Fibroblast of lung (primary cell): ENCODE data around the gene EFNA5. TPM values are rescaled to one million over a fixed set of nuclear protein-coding genes. Genes with fewer than 3 reads are reported as not detected.

Source experiments
- DNase-seq, 2 donors: peaks; one replicate each; pipeline versions ENCODE4 v3.0.0 to v3.0.0-alpha.2; 2010; ENCODE audit warnings: low read depth in 2 of 2
- H2AFZ ChIP-seq: 2 replicates; pipeline ENCODE4 v1.5.1; 2012; ENCODE audit warnings: low read length, control low read depth, inconsistent platforms
- H3K27ac ChIP-seq: 2 replicates; pipeline ENCODE4 v1.5.1; 2011; ENCODE audit warnings: low read length, control low read depth; ENCODE audit not compliant: insufficient read depth
- H3K27me3 ChIP-seq: 2 replicates; pipeline ENCODE4 v1.5.1; 2011; ENCODE audit warnings: mild to moderate bottlenecking, low read length; ENCODE audit not compliant: control insufficient read depth, insufficient read depth
- H3K36me3 ChIP-seq: 2 replicates; pipeline ENCODE4 v1.5.1; 2011; ENCODE audit warnings: low read length; ENCODE audit not compliant: control insufficient read depth, insufficient read depth
- H3K4me1 ChIP-seq: 2 replicates; pipeline ENCODE4 v1.5.1; 2011; ENCODE audit warnings: low read length; ENCODE audit not compliant: control insufficient read depth, insufficient read depth; ENCODE audit errors: extremely low read depth
- H3K4me2 ChIP-seq: 2 replicates; pipeline ENCODE4 v1.5.1; 2011; ENCODE audit warnings: low read length, control low read depth; ENCODE audit not compliant: insufficient read depth; ENCODE audit errors: extremely low read depth
- H3K4me3 ChIP-seq, 4 experiments: fragments of 200-600 bp in 1 of 4; sonication (generic) in 1 of 4; replicated peaks in 1 of 4; 2 replicates each; pipeline ENCODE4 v1.5.1; 2011 to 2016; ENCODE audit warnings: low read length in 4 of 4, low read depth in 3 of 4, mild to moderate bottlenecking in 3 of 4, control low read depth in 2 of 4, inconsistent platforms in 1 of 4, mixed read lengths in 1 of 4; ENCODE audit not compliant: insufficient read depth in 1 of 4; ENCODE audit errors: control extremely low read depth in 1 of 4
- H3K79me2 ChIP-seq: 2 replicates; pipeline ENCODE4 v1.5.1; 2012; ENCODE audit warnings: mild to moderate bottlenecking, low read length, inconsistent platforms; ENCODE audit not compliant: control insufficient read depth, insufficient read depth
- H3K9ac ChIP-seq: 2 replicates; pipeline ENCODE4 v1.5.1; 2011; ENCODE audit warnings: mild to moderate bottlenecking, low read length, control low read depth; ENCODE audit not compliant: insufficient read depth
- H3K9me3 ChIP-seq: 2 replicates; pipeline ENCODE4 v1.5.1; 2012; ENCODE audit warnings: low read depth, low read length; ENCODE audit not compliant: control insufficient read depth, insufficient read depth
- H4K20me1 ChIP-seq: 2 replicates; pipeline ENCODE4 v1.5.1; 2011; ENCODE audit warnings: low read length; ENCODE audit not compliant: control insufficient read depth, insufficient read depth; ENCODE audit errors: extremely low read depth
- CTCF ChIP-seq, 2 donors: IDR thresholded peaks in 1 of 2; conservative IDR thresholded peaks in 1 of 2; 1 replicate in 1 of 2; 2 replicates in 1 of 2; pipeline ENCODE4 v1.5.1; 2011 to 2012; ENCODE audit warnings: low read length in 2 of 2, control low read depth in 1 of 2, inconsistent platforms in 1 of 2, low read depth in 1 of 2, mild to moderate bottlenecking in 1 of 2
- EZH2 ChIP-seq: IDR thresholded peaks from 2 replicates; pipeline ENCODE4 v1.5.1; 2012; ENCODE audit warnings: low read length, control low read depth, mild to moderate bottlenecking; ENCODE audit errors: missing control alignments
- polyA plus RNA-seq, 2 donors: library from polyadenylated mRNA; depleted of rRNA in 1 of 2; stranded (reverse) in 1 of 2; unstranded in 1 of 2; fragments of >200 nt; gene quantifications; 2 replicates each; pipeline ENCODE4 v1.2.1, GENCODE V29; 2011 to 2012; ENCODE audit warnings: missing spikeins in 1 of 2
- total RNA-seq: library from RNA; depleted of rRNA; stranded (reverse); fragments of >200 nt; gene quantifications from 2 replicates; pipeline ENCODE4 v1.2.1, GENCODE V29; 2014

Gene EFNA5
- total and polyA plus RNA-seq, 2 donors (not counting 1 experiment from before 2014, with no cell fraction given): 3.5 to 3.7 TPM

DNA sequence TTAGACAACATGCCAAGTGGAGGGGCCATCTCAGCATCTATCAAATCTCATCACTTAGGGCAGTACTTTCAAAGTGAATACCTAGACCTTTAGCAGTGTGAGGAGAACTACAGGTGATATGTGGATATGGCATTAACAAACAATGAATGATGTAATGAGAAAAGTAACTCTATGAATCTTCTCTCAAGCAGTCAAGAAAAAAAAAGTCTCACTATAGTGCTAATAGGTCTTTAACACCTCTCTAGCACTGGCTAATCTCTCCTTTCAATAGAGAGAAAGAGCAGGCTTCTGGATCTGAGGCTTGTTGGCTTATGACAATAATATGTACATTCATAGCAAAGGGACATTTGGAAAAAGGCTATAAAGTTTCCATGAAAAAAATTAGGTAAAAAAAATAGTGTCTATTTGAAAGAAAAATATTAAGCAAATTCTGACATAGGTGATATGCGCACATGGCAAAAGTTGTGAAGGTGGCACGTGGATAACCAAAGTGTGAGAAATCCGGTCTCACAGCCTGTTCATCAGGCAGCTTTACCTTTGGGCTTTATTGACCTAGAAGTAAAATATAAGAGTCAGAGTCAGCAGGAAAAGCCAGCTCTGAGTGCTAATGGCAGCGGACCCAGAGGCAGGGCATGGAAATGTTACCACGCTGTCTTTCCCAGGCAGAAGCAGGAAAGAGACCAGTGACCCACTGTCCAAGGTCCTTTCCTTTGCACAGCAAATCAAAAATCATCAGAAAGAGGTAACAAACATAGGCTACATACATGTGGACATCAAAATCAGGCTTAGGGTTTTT is 203.4 kb downstream of the EFNA5 start:
- Histone ChIP-seq H3K4me3 (no peak overlapping the region), H2AFZ (no peak overlapping the region), H3K4me1 (peaks cover 4% of the 10 kb centered on the region), H3K9ac (no peak overlapping the region), H3K27me3 (no peaks in the 10 kb centered on the region), H3K36me3 (no peaks in the 10 kb centered on the region), H3K79me2 (no peaks in the 10 kb centered on the region), H4K20me1 (no peaks in the 10 kb centered on the region), H3K4me2 (no peak overlapping the region), H3K27ac (no peak overlapping the region), H3K9me3 (no peaks in the 10 kb centered on the region)
- no peak for DNase-seq
- TF ChIP-seq CTCF (conservative IDR thresholded peaks at IDR 0.05 in 1 of 2, IDR thresholded peaks at IDR 0.05 in 1 of 2; ENCODE audit: low read depth in 1 of 2, low read length in 2 of 2) (no peak), EZH2 (no peak)

DNA sequence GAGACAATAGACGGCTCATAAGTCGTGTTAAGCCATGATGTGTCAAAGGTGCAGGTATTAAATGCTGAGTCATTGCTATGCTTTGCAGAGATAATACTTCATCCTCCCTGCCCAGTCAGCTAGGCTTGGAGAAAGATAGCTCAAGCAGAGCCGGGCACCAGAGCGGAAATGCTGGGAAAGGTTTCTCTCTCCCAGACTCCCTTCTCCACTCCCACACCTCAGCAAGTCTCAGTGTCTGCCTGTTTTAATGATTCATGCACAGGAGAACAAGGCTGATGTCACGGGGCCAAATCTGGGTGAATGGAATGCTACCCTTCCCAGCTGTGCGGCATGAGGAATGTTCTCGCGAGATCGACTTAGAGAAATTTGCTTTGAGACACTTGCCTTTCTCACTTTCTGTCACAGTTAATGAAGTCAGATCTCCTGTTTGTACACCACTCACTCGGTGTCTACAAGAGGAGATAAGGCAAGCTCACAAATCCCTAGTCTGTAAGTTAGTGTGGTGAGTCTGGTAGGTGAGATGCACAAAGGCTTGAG is 204.4 kb downstream of the EFNA5 start:
- Histone ChIP-seq H3K79me2 (no peaks in the 10 kb centered on the region), H3K9ac (no peak overlapping the region), H4K20me1 (no peaks in the 10 kb centered on the region), H3K4me1 (peaks cover 4% of the 10 kb centered on the region), H3K36me3 (no peaks in the 10 kb centered on the region), H3K27ac (no peak overlapping the region), H3K27me3 (no peaks in the 10 kb centered on the region), H3K4me2 (no peak overlapping the region), H3K9me3 (no peaks in the 10 kb centered on the region), H2AFZ (no peak overlapping the region), H3K4me3 (no peak overlapping the region)
- DNase-seq: peak; percentile 44 to 95
- no peak for TF ChIP-seq EZH2
- no peak for TF ChIP-seq CTCF (conservative IDR thresholded peaks at IDR 0.05 in 1 of 2, IDR thresholded peaks at IDR 0.05 in 1 of 2; ENCODE audit: low read depth in 1 of 2, low read length in 2 of 2)

- Histone ChIP-seq H2AFZ (no peak overlapping the region), H4K20me1 (no peaks in the 10 kb centered on the region), H3K27ac (no peak overlapping the region), H3K4me3 (no peak overlapping the region), H3K79me2 (no peaks in the 10 kb centered on the region), H3K9ac (no peak overlapping the region), H3K27me3 (no peaks in the 10 kb centered on the region), H3K4me2 (no peak overlapping the region), H3K9me3 (no peaks in the 10 kb centered on the region), H3K4me1 (no peaks in the 10 kb centered on the region), H3K36me3 (no peaks in the 10 kb centered on the region)
- no peak for DNase-seq
- TF ChIP-seq EZH2 (no peak), CTCF (conservative IDR thresholded peaks at IDR 0.05 in 1 of 2, IDR thresholded peaks at IDR 0.05 in 1 of 2; ENCODE audit: low read depth in 1 of 2, low read length in 2 of 2) (no peak)
These were observed 205.9 kb downstream of the EFNA5 start for GRCh38 chr5:107464876-107465275.
